ENCODE data around the gene GFRA4.

Gene GFRA4

GRCh38 chr20:3663031-3663701 lies at the start of gene GFRA4:
TSS of gene GFRA4 (minus strand) at chr20:3663399. CDS start at chr20:3663399, 0 bp downstream.
- no peak for DNase-seq (ENCODE audit: extremely low read depth, low read depth)
- no peak within 1 kb of the TSS for H3K4me3 ChIP-seq (replicated peaks; ENCODE audit: low read depth, low read length)
- TF ChIP-seq, protein P1, sequence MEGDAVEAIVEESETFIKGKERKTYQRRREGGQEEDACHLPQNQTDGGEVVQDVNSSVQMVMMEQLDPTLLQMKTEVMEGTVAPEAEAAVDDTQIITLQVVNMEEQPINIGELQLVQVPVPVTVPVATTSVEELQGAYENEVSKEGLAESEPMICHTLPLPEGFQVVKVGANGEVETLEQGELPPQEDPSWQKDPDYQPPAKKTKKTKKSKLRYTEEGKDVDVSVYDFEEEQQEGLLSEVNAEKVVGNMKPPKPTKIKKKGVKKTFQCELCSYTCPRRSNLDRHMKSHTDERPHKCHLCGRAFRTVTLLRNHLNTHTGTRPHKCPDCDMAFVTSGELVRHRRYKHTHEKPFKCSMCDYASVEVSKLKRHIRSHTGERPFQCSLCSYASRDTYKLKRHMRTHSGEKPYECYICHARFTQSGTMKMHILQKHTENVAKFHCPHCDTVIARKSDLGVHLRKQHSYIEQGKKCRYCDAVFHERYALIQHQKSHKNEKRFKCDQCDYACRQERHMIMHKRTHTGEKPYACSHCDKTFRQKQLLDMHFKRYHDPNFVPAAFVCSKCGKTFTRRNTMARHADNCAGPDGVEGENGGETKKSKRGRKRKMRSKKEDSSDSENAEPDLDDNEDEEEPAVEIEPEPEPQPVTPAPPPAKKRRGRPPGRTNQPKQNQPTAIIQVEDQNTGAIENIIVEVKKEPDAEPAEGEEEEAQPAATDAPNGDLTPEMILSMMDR (IDR thresholded peaks at IDR 0.05; ENCODE audit: low read depth, low read length, missing control alignments) = no peak

- H3K4me3 ChIP-seq (replicated peaks; ENCODE audit: low read depth, low read length) = no peak within 1 kb of the TSS
- no peak for DNase-seq (ENCODE audit: extremely low read depth, low read depth)
- TF ChIP-seq, protein P1 (IDR thresholded peaks at IDR 0.05; ENCODE audit: low read depth, low read length, missing control alignments) = no peak
Measured at GRCh38 chr20:3712279-3712873, 49.2 kb upstream of the GFRA4 start, which contains the start of gene SIGLEC1. TSS of gene SIGLEC1 (minus strand) at chr20:3712600. CDS start at chr20:3707128, 5,472 bp downstream.

GRCh38 chr20:3711484-3711941 lies 48.3 kb upstream of the GFRA4 start:
- no peak overlapping the region for H3K4me3 ChIP-seq (replicated peaks; ENCODE audit: low read depth, low read length)
- TF ChIP-seq, protein P1 (IDR thresholded peaks at IDR 0.05; ENCODE audit: low read depth, low read length, missing control alignments) = no peak
- DNase-seq (ENCODE audit: extremely low read depth, low read depth) = no peak

- TF ChIP-seq, protein P1 (IDR thresholded peaks at IDR 0.05; ENCODE audit: low read depth, low read length, missing control alignments) = peak; percentile 96
- DNase-seq (ENCODE audit: extremely low read depth, low read depth) = no peak
Measured at GRCh38 chr20:3710703-3711483, 47.7 kb upstream of the GFRA4 start.

GRCh38 chr20:3710011-3710466 lies 46.8 kb upstream of the GFRA4 start:
- no peak for DNase-seq (ENCODE audit: extremely low read depth, low read depth)
- TF ChIP-seq, protein P1 (IDR thresholded peaks at IDR 0.05; ENCODE audit: low read depth, low read length, missing control alignments) = no peak
- H3K4me3 ChIP-seq (replicated peaks; ENCODE audit: low read depth, low read length) = no peak overlapping the region

More at GRCh38 chr20:3710703-3711483, 47.7 kb upstream of the GFRA4 start:
- H3K4me3 ChIP-seq (replicated peaks; ENCODE audit: low read depth, low read length) = no peak overlapping the region

DNA sequence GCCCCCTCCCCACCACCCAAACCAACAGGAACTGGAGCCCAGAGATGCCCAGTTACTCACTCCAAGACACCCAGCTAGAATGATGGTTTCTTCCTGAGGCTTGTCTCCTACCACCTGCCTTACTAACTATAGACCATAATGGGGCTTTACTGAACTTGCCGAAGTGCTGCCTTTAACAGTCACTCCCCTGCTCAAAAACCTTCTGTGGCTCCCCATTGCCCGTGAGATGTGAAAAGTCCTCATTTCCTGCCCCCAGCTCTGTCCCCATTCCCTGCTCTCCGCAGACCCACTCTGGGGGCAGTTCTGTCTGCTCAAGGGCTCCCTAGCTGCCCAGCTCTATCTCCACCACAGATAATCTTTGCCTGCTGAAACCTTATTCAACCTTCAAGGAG lies 44.3 kb upstream of the GFRA4 start:
- no peak overlapping the region for H3K4me3 ChIP-seq (replicated peaks; ENCODE audit: low read depth, low read length)
- no peak for DNase-seq (ENCODE audit: extremely low read depth, low read depth)
- TF ChIP-seq, protein P1 (IDR thresholded peaks at IDR 0.05; ENCODE audit: low read depth, low read length, missing control alignments) = no peak
